GM10248 (cell line): ENCODE measurements around the gene BAIAP2.

ENCODE experiments used
- CTCF ChIA-PET: fragments of 300-600 bp; sonication (Branson Sonifier 250); formaldehyde crosslinking; extraction: SDS; loops from one replicate; lab custom pipeline; 2021; ENCODE audit warnings: antibody characterized with exemption; lab: Yijun Ruan, JAX
- POLR2A ChIA-PET: fragments of 350-650 bp; sonication (Branson Sonifier 250); formaldehyde crosslinking; extraction: SDS; loops from one replicate; lab custom pipeline; 2020; ENCODE audit warnings: antibody characterized with exemption; lab: Yijun Ruan, JAX
- DNase-seq: peaks from one replicate; pipeline ENCODE4 v3.0.0; 2012; ENCODE audit errors: extremely low spot score
- CTCF ChIP-seq: IDR thresholded peaks from 2 replicates; pipeline ENCODE4 v1.5.1; 2012; ENCODE audit warnings: mild to moderate bottlenecking, low read depth; ENCODE audit errors: extremely low read depth, missing control alignments, control extremely low read depth

Gene BAIAP2

GRCh38 chr17:81096741-81097133 is 61.8 kb downstream of the BAIAP2 start:
- TF ChIP-seq CTCF = no peak
- ChIA-PET POLR2A (no interaction called here), CTCF (interaction anchor here (0.8 to 2.9 kb wide), 5 partner anchors 9 to 126 kb away, joined by 3 to 11 read pairs (median 3); partner anchors contain the start of gene CEP131)
- no peak for DNase-seq

GRCh38 chr17:81097134-81097942 is 62.4 kb downstream of the BAIAP2 start:
- ChIA-PET CTCF (interaction anchor here (0.8 to 2.9 kb wide), 8 partner anchors 9 to 126 kb away, joined by 3 to 11 read pairs (median 3); partner anchors contain the start of gene CEP131), POLR2A (no interaction called here)
- peak; percentile 58 for TF ChIP-seq CTCF
- DNase-seq = peak; percentile 65

DNA sequence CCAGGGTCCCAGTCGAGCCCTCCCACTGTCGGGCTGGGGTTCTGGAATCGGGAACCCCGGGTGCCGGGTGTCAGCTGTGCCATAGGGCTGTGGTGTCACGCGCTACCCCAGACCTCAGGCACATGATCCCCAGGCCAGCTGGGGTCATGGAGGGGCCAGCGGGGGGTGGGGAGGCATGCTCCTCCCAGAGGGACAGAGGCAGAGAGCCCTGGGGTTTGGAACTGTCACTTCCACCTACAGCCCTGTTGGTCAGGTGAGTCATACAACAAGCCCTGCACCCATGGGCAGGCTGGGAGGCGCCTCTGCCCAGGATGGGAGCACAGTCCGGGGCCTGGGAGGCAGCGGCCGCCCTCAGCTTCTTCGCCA is 63.0 kb downstream of the BAIAP2 start:
- CTCF ChIA-PET = interaction anchor here (1.0 to 2.9 kb wide), 7 partner anchors 10 to 109 kb away, joined by 3 to 11 read pairs (median 3); no protein-coding TSS in a partner anchor
- no peak for DNase-seq
- no peak for TF ChIP-seq CTCF
- POLR2A ChIA-PET = no interaction called here

DNA sequence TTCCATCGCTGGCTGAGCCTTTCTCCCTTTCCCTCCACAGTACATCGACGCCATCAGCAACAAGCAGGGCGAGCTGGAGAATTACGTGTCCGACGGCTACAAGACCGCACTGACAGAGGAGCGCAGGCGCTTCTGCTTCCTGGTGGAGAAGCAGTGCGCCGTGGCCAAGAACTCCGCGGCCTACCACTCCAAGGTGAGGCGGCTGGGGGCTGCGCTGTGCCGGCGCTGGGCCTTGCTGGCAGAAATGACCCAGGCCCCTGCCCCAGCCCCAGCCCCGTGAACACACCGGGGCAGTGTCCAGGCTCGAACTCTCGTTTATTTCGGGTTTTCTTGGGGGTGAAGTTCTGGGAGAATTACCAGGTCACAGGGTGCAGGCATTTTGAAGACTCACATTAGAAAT is 64.9 kb downstream of the BAIAP2 start:
- ChIA-PET CTCF (no interaction called here), POLR2A (no interaction called here)
- no peak for DNase-seq
- no peak for TF ChIP-seq CTCF

GRCh38 chr17:81100668-81101067 is 65.7 kb downstream of the BAIAP2 start:
- no peak for TF ChIP-seq CTCF
- no peak for DNase-seq
- ChIA-PET POLR2A (no interaction called here), CTCF (no interaction called here)

DNA sequence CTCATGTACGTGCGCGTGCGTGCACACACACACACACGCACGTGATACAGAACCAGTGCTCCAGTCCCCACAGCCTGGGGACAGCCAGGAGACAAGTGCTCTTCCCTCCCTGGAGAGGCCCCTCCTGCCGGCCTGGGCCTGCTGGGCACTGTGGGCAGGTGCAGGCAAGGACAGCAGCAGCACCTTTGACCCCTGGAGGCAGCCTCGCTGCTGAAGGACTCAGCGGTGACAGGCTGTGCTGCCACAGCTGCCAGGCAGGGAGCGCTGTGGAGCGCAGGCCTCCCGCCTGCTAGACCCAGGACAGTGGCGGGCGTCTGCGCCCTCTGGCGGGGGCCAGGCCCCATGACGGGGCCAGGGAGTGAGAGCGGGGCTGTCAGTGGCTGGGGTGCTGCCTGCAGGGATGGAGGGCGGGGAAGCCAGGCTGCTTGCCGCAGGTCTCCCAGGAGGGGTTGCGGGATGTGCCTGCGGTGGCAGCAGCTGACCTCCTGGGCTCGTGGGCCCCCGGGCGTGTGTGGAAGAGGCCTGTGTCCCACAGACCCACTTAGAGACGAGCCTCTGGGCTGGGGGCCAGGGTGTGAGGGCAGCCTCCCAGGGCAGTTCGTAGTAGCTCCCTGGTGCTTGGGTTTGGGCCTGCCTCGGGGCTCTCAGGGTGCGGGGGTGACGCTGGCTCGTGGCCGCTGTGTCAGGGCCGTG is 66.8 kb downstream of the BAIAP2 start:
- DNase-seq = peak; percentile 98
- peak; percentile 100 for TF ChIP-seq CTCF
- CTCF ChIA-PET = interaction anchor here (0.6 to 3.8 kb wide), 23 partner anchors 9 to 674 kb away, joined by 3 to 37 read pairs (median 5); no protein-coding TSS in a partner anchor
- POLR2A ChIA-PET = no interaction called here
